ENCODE data around the gene ONECUT2. TPM values are rescaled to one million over a fixed set of nuclear protein-coding genes. Genes with fewer than 3 reads are reported as not detected.

ONECUT2 gene
- total RNA-seq, 1 experiment from 2014 or later = 4.3 TPM

DNA sequence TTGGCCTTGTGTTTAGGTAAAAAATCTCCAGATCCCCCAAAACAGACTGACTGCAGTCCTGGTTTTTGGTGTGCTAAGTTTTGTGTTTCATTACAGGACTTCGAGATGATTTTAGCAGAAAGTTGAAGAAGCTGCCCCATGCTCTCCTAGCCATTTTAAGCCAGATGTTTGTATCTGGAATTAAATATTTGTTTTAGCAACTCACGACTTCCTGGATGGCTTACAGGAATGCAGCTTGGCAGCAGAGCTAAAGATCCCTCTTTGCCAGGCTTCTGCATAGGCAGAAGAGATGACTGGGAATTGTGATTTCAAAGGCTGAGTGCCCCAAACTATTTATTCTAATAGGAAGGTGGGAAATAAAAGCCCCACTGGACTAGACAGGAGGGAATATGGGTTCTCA lies 31.1 kb downstream of the ONECUT2 start:
- TF ChIP-seq, protein P1, sequence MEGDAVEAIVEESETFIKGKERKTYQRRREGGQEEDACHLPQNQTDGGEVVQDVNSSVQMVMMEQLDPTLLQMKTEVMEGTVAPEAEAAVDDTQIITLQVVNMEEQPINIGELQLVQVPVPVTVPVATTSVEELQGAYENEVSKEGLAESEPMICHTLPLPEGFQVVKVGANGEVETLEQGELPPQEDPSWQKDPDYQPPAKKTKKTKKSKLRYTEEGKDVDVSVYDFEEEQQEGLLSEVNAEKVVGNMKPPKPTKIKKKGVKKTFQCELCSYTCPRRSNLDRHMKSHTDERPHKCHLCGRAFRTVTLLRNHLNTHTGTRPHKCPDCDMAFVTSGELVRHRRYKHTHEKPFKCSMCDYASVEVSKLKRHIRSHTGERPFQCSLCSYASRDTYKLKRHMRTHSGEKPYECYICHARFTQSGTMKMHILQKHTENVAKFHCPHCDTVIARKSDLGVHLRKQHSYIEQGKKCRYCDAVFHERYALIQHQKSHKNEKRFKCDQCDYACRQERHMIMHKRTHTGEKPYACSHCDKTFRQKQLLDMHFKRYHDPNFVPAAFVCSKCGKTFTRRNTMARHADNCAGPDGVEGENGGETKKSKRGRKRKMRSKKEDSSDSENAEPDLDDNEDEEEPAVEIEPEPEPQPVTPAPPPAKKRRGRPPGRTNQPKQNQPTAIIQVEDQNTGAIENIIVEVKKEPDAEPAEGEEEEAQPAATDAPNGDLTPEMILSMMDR (IDR thresholded peaks at IDR 0.05 in 2 of 3, conservative IDR thresholded peaks at IDR 0.05 in 1 of 3; ENCODE audit: borderline replicate concordance in 1 of 3, insufficient read depth in 1 of 3, low read depth in 2 of 3, low read length in 2 of 3) = no peak
- TF ChIP-seq ELF1 (IDR thresholded peaks at IDR 0.05; ENCODE audit: borderline replicate concordance, low read depth) (no peak), SIN3A (IDR thresholded peaks at IDR 0.05; ENCODE audit: low read depth) (no peak), CEBPB (IDR thresholded peaks at IDR 0.05; ENCODE audit: low read depth) (no peak), EGR1 (IDR thresholded peaks at IDR 0.05; ENCODE audit: low read depth) (no peak), CBX3 (IDR thresholded peaks at IDR 0.05; ENCODE audit: low read depth) (no peak), POLR2AphosphoS5 (IDR thresholded peaks at IDR 0.05; ENCODE audit: low read depth, low read length) (no peak), SRF (IDR thresholded peaks at IDR 0.05; ENCODE audit: low read depth) (no peak), POLR2A (IDR thresholded peaks at IDR 0.05; ENCODE audit: borderline replicate concordance, extremely low read depth, insufficient read depth, insufficient read length) (no peak), YY1 (IDR thresholded peaks at IDR 0.05; ENCODE audit: extremely low read depth, insufficient replicate concordance, low read depth, low read length) (no peak), FOSL1 (IDR thresholded peaks at IDR 0.05; ENCODE audit: low read depth) (no peak), ZNF274 (IDR thresholded peaks at IDR 0.05; ENCODE audit: low read depth, low read length) (no peak), ZFX (IDR thresholded peaks at IDR 0.05) (no peak), SP1 (IDR thresholded peaks at IDR 0.05; ENCODE audit: low read depth) (no peak), EZH2 (IDR thresholded peaks at IDR 0.05) (no peak), RAD21 (IDR thresholded peaks at IDR 0.05; ENCODE audit: low read depth) (no peak)
- TF ChIP-seq, protein P2, sequence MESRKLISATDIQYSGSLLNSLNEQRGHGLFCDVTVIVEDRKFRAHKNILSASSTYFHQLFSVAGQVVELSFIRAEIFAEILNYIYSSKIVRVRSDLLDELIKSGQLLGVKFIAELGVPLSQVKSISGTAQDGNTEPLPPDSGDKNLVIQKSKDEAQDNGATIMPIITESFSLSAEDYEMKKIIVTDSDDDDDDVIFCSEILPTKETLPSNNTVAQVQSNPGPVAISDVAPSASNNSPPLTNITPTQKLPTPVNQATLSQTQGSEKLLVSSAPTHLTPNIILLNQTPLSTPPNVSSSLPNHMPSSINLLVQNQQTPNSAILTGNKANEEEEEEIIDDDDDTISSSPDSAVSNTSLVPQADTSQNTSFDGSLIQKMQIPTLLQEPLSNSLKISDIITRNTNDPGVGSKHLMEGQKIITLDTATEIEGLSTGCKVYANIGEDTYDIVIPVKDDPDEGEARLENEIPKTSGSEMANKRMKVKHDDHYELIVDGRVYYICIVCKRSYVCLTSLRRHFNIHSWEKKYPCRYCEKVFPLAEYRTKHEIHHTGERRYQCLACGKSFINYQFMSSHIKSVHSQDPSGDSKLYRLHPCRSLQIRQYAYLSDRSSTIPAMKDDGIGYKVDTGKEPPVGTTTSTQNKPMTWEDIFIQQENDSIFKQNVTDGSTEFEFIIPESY (IDR thresholded peaks at IDR 0.05; ENCODE audit: extremely low read depth, insufficient replicate concordance, low read length) = no peak
- TF ChIP-seq, protein P3, sequence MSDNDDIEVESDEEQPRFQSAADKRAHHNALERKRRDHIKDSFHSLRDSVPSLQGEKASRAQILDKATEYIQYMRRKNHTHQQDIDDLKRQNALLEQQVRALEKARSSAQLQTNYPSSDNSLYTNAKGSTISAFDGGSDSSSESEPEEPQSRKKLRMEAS (IDR thresholded peaks at IDR 0.05) = no peak
- TF ChIP-seq, protein P4, sequence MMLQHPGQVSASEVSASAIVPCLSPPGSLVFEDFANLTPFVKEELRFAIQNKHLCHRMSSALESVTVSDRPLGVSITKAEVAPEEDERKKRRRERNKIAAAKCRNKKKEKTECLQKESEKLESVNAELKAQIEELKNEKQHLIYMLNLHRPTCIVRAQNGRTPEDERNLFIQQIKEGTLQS (IDR thresholded peaks at IDR 0.05) = no peak
- ChIA-PET CTCF (no interaction called here), POLR2A (no interaction called here), RAD21 (ENCODE audit: low non-redundant PET in 1 of 2, low total read pairs in 2 of 2, uncharacterized antibody in 2 of 2, unreplicated experiment in 2 of 2) (no interaction called here)
- Histone ChIP-seq H3K9me3 (ENCODE audit: control insufficient read depth in 1 of 2, insufficient read depth in 1 of 2, low read depth in 1 of 2, low read length in 2 of 2) (no peaks in the 10 kb centered on the region), H3K9ac (ENCODE audit: low read length) (no peak overlapping the region), H3K4me3 (replicated peaks in 1 of 2; ENCODE audit: low read depth in 1 of 2, low read length in 2 of 2) (no peak overlapping the region), H3K79me2 (ENCODE audit: insufficient read depth, low read length) (no peaks in the 10 kb centered on the region), H2AFZ (ENCODE audit: low read depth, low read length, poor library complexity, severe bottlenecking) (no peak overlapping the region), H3K27me3 (ENCODE audit: insufficient read depth, low read length) (no peaks in the 10 kb centered on the region), H3K27ac (ENCODE audit: low read depth, low read length) (no peak overlapping the region), H3K36me3 (ENCODE audit: control insufficient read depth in 1 of 2, insufficient read depth in 2 of 2, low read length in 2 of 2) (no peaks in the 10 kb centered on the region), H3K9me2 (ENCODE audit: insufficient read depth) (no peaks in the 10 kb centered on the region), H3K4me2 (ENCODE audit: low read length) (no peak overlapping the region), H3K4me1 (ENCODE audit: control insufficient read depth in 1 of 2, insufficient read depth in 2 of 2, low read length in 2 of 2) (no peaks in the 10 kb centered on the region), H4K20me1 (ENCODE audit: insufficient read depth) (no peaks in the 10 kb centered on the region)
- BruUV-seq (replicated peaks) = no TSS peak
- DNase-seq (ENCODE audit: low read depth, low spot score) (no peak), ATAC-seq (no peak)
- intact Hi-C loops (cut with micrococcal nuclease) = no loop called here

Measured in HCT116 (cell line).